Measurements from ENCODE around the gene CFAP107.

- TF ChIP-seq CTCF (IDR thresholded peaks at IDR 0.05; ENCODE audit: insufficient read depth, low read length) (no peak), POLR2AphosphoS5 (IDR thresholded peaks at IDR 0.05; ENCODE audit: low read depth) (no peak), REST (IDR thresholded peaks at IDR 0.05; ENCODE audit: insufficient replicate concordance, low read depth) (no peak), SPI1 (IDR thresholded peaks at IDR 0.05; ENCODE audit: borderline replicate concordance, low read depth) (no peak), GABPA (IDR thresholded peaks at IDR 0.05; ENCODE audit: low read depth) (no peak)
These were observed 33.1 kb upstream of the CFAP107 start for GRCh38 chr1:12712929-12713328.
